GM18505 (cell line): ENCODE measurements around the gene P2RX4.
A peak's percentile ranks its signal among the peaks of the same experiment; 100 is the strongest.

Experiments
- ATAC-seq: cut with Tn5 transposase; IDR thresholded peaks from one replicate; pipeline ENCODE4 v1.9.1; 2021; ENCODE audit not compliant: unreplicated experiment
- POLR2A ChIP-seq: IDR thresholded peaks from 4 replicates; pipeline ENCODE4 v1.6.1; 2011; ENCODE audit warnings: borderline replicate concordance; ENCODE audit not compliant: insufficient read depth, insufficient read length; ENCODE audit errors: extremely low read depth

The P2RX4 gene

GRCh38 chr12:121232977-121233627, 23.2 kb downstream of the P2RX4 start:
- no peak for TF ChIP-seq POLR2A
- ATAC-seq, result no peak

DNA sequence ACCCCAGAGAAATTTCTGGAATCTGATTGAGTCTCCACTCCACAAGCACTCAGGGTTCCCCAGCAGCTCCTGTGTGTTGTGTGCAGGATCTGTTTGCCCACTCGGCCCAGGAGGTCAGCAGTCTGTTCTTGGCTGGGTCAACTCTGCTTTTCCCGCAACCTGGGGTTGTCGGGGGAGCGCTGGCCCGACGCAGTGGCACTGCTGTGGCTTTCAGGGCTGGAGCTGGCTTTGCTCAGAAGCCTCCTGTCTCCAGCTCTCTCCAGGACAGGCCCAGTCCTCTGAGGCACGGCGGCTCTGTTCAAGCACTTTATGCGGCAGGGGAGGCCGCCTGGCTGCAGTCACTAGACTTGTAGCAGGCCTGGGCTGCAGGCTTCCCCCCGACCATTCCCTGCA, 23.7 kb downstream of the P2RX4 start:
- no peak for ATAC-seq
- TF ChIP-seq POLR2A, result peak; percentile 10

DNA sequence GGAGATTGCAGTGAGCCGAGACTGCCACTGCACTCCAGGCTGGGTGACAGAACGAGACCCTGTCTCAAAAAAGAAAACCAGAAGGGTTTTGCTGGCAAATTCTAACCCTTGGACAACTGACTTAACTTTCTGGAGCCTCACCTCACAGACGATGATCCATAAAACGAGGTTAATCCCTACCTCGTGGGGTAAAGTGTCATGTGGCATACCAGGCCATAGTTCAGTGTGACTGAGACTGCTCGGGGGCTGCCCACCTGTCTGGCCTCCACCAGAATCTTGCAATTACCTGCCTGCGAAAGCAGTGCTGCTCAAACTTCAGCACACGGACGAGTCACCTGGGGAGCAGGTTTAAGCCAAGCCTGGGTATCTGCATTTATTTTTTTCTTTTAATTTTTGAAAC, 26.8 kb downstream of the P2RX4 start:
- no peak for TF ChIP-seq POLR2A
- no peak for ATAC-seq

- ATAC-seq, result no peak
- no peak for TF ChIP-seq POLR2A
These were observed 27.5 kb downstream of the P2RX4 start for GRCh38 chr12:121237415-121237814.

DNA sequence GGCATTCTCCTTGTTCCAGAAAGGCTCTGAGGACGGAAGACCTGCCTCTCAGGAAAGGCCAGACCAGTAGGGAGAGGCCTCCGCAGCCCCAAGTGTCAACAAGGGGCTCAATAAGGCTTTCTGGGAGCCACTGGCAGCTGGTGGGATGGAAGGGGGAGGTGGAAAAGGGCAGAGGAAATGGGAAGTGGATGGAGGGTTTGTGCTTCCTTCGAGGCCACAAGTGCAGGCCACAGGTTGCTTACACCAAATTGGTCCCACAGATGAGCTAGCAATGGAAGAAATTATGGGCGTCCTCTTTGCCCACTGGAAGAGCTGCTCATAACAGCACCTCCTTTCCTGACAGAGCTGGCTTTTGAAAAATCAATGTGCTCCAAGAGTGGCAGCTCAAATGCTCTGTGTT, 28.2 kb downstream of the P2RX4 start:
- no peak for TF ChIP-seq POLR2A
- no peak for ATAC-seq

DNA sequence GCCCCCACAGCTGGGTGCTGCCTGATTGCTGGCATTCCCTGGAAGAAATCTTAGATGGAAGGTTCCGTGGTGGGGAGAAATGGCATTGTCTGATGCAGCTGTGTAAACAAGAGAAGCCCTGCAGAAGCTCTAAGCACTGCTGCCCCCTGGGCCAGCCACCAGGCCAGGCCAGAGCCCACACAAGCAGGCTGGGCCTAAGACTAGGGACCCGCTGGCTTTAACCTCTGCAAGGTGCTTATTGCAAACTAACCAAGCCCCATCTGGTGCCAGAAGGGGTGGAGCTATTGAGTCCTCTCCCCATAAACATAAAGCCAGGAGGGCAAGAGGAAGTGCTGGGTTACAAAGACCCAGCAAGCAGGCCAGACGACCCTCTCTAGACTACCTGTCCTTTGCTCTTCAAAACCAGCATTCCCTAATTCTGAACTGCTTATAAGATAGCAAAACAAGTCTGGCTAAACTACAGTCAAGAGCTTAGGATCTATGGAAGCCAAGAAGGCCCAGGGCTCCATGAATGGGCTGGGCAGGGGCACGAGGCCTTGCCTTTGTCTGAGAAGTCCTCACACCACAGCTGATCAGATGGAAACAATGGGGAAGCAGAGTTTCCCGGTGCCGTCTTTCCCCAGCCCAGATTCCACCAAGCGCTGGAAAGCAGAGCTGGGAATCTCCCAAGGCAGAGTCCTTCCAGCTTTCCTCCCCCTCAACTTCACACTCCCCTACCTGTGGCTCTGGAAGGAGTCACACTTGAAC, 28.8 kb downstream of the P2RX4 start:
- ATAC-seq, result no peak
- TF ChIP-seq POLR2A, result no peak

GRCh38 chr12:121239351-121240061, 29.6 kb downstream of the P2RX4 start:
- no peak for ATAC-seq

GRCh38 chr12:121240062-121240420, 30.1 kb downstream of the P2RX4 start:
- TF ChIP-seq POLR2A, result no peak
- ATAC-seq, result no peak

More at GRCh38 chr12:121239351-121240061, 29.6 kb downstream of the P2RX4 start:
- TF ChIP-seq POLR2A, result no peak

GRCh38 chr12:121240484-121241101, 30.7 kb downstream of the P2RX4 start:
- no peak for TF ChIP-seq POLR2A
- no peak for ATAC-seq

- TF ChIP-seq POLR2A, result no peak
- ATAC-seq, result no peak
These were observed 31.4 kb downstream of the P2RX4 start for GRCh38 chr12:121241156-121241970.

GRCh38 chr12:121245031-121245430, 35.1 kb downstream of the P2RX4 start:
- TF ChIP-seq POLR2A, result no peak

GRCh38 chr12:121245951-121246350, 36.0 kb downstream of the P2RX4 start:
- no peak for ATAC-seq
- TF ChIP-seq POLR2A, result no peak

More at GRCh38 chr12:121245031-121245430, 35.1 kb downstream of the P2RX4 start:
- no peak for ATAC-seq

GRCh38 chr12:121246893-121247557, 37.1 kb downstream of the P2RX4 start:
- no peak for TF ChIP-seq POLR2A
- no peak for ATAC-seq

DNA sequence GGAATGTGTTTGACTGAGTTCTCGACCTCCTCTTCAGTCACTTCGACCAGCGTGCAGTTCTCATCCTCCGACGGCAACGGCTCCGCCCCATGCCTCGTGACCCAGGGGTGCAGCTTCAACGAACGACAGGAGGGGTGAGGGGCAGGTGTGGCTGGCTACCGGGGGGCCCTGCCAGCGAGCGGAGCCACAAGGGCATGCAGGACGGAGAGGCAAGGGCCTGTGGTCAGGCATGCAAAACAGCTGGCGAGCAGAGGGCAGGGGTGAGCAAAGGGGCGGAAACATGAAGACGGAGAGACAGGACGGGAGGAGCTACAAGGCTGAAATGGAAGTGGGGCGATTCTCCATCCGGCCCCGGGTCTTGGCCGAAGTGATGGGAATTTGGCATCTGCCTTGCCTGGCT, 38.7 kb downstream of the P2RX4 start:
- TF ChIP-seq POLR2A, result no peak
- ATAC-seq, result no peak
